SK-N-DZ (cell line): ENCODE measurements around the gene ZKSCAN1. TPM values are rescaled to one million over a fixed set of nuclear protein-coding genes. Genes with fewer than 3 reads are reported as not detected.
"Not testable (repeated sequence)": the region's sequence is repeated elsewhere in the genome, so short reads cannot be mapped to it uniquely, and the experiment has no call there.

Experiments used
- DNase-seq: peaks from one replicate; pipeline ENCODE4 v3.0.0-alpha.2; 2015; ENCODE audit warnings: low spot score
- polyA plus RNA-seq, 2 experiments: library from polyadenylated mRNA; depleted of rRNA; stranded (reverse); fragments of >200 nt; gene quantifications; 2 replicates each; pipeline ENCODE4 v1.2.3, GENCODE V29; 2014

The ZKSCAN1 gene
- polyA plus RNA-seq (2014; cell fraction: cytosol; rRNA removed), result 13.3 and 18.8 TPM in 2 replicates
- 5.9 and 14.8 TPM in 2 replicates for polyA plus RNA-seq (2014; cell fraction: nucleus; rRNA removed)

DNA sequence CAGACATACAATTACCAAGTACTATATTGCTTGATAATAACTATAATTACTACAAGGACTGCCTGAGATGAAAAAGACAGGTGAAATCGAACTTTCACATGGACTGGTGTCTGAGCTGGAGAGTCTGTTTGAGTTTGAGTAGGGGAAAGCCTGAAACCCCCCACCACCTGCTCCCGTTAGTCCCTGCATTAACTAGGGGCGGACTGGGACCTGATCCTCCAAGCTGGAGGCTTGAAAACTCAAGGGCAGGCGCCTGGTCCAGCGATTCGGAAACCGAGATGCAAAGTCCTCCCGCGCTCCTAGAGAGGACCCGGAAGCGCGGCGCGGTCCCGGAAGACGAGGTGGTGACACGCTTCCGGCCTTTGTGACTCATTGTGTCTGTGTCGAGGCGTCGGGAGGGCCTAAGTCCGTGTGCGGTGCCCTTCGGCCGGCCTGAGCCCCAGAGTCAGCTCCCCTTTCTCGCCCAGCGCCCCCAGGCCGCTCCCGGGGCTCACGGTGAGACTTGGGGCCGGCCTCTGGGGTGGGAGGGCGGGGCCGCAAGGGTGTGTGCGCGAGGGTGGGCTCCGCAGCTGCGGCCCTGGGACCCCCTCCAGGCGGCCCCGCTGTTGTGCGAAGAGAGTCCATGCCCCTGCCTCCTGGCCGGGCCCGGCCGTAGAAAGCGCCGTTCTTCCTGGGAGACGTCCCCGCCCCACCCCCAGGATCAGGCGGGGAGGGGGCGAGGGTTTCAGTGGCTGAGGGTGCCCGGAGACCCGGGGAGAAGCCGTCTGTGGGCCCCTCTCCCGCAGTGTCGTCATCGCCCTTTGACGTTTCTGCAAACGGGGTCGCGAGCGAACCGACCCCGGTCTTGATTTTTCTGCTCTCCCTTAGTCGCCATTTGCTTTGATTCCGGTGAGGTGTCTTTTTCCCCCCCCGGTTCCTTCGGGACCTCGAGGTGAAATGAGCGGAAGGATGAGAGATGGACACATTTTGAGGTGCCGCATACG is at the start of gene ZKSCAN1:
Gene ZKSCAN1, plus strand, starts transcription at position 365 of the 983 bp plus-strand sequence. CDS start 7,911 bp downstream, outside the sequence.
- peak; percentile 95 for DNase-seq

DNA sequence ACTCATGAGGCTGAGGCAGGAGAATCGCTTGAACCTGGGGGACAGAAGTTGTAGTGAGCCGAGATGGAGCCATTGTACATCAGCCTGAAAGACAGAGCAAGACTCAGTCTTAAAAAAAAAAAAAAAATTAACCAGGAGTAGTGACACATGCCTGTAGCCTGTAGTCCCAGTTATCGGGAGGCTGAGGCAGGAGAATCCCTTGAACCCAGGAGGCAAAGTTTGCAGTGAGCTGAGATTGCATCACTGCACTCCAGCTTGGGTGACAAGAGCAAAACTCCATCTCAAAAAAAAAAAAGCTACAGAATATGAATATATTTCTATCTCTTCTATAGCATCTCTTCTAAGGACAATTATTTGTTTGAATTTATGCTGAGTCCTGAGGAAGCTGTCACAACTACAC is 46.1 kb upstream of the ZKSCAN1 start:
- no peak for DNase-seq

DNA sequence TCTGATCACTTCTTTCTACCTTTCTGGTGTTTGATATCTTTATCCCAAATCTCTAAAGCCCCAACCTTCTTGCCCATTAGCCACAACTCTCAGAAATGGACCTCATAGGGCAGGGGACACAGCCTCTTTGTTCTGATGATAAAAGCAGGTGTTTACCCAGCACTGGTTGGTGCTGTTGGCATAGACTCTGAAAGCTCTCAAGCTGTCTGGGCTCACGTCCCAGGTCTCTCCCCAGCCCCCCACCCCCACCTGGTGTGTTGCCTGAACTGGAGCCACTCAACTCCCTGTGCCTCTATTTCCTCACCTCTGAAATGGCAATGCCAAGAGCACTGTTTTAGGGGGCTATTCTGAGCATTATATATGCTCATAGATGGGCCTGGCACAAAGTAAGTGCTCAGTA is 45.6 kb upstream of the ZKSCAN1 start:
- not testable (repeated sequence) for DNase-seq

DNA sequence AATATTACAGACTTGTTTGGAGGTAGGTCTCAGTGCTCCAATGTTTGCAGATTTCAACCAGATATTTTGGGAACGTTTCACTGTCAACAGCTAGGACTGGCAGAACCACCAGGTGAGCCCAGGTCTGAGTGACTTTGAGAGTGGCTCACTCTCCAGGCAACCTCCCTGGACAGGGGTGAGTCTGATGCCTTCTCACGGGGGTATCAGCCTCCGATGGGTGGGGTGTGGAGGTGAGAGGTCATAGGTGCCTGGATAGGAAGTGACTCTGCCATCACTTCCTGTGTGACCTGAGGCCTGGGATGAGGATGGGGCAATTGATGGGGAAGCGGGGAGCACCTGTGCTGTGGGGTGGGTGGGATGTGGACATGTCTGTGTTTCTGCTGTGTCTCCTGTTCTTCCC is 44.2 kb upstream of the ZKSCAN1 start:
- no peak for DNase-seq

DNA sequence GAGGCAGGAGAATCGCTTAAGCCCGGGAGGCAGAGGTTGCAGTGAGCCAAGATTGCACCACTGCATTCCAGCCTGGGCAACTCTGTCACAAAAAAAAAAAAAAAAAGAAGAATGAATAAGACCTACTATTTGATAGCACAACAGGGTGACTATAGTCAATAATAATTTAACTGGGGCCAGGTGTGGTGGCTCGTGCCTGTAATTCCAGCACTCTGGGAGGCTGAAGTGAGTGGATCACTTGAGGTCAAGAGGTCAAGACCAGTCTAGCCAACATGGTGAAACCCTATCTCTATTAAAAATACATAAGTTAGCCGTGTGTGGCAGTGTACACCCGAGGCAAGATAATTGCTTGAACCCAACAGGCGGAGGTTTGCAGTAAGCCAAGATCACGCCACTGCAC is 41.6 kb upstream of the ZKSCAN1 start:
- not testable (repeated sequence) for DNase-seq

DNA sequence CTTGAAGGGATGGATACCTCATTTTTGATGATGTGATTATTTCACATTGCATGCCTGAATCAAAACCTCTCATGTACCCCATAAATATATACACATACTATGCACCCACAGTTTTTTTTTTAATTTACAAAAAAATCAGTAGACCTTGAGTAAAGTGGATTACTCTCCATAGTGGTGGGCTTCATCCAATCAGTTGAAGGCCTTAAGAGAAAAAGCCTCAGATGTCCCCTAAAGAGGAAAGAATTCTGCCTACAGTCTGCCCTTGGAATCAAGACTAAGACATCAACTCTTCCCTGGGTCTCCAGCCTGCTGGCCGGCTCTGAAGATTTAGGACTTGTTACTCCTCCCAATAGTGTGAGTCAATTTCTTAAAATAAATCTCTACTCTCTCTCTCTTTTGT is 40.7 kb upstream of the ZKSCAN1 start:
- DNase-seq, result no peak

DNA sequence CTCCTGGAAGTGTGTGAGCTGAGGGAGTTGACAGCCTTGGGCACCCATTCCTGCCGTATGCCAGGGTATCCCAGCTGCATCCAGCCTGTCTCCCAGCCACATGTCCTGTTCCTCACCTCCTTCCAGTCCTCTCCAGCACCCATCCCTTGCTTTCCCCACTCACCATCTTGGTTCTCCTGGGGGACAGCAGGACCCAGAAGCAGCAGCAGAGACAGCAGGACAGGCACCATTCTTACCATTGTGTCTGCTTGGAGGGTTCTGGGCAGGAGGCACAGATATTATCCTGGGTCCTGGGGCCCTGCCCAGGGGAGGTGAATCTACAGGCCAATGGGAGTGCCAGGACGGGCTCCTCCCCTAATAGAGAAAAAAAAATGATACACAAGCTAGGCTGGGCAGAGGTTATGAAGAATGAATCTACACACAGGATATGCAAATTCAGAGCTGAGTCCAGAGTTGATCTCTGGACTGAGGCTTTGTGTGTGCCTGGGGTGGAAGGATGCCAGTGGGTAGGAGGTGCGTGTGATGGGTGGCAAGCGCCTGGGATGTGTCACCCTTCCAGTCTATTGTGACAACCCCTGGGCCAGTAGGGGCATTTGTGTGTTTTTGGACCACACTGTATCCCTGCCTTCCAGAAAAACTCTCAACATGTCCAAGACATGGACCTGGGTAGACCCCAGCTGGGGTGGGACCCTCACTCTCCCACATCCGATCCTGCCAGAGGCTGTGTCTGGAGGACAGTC is 39.4 kb upstream of the ZKSCAN1 start, which contains the start of gene AZGP1:
Gene AZGP1, minus strand, starts transcription at position 250 of the 740 bp plus-strand sequence. Its CDS starts 11 bp downstream, at position 239.
- no peak for DNase-seq

DNA sequence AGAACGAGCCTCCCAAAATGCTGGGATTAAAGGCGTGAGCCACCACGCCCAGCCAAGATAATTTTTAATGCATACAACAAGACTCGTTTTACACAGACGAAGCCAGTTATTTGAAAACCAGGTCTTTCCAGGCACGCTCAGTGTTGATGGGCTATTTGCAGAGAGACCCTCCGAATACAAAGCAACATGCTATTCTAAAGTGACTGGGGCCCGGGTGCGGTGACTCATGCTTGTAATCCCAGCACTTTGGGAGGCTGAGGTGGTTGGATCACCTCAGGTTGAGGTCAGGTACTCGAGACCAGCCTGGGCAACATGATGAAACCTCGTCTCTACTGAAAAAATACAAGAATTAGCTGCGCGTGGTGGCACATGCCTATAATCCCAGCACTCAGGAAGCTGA is 38.8 kb upstream of the ZKSCAN1 start:
- DNase-seq, result no peak

DNA sequence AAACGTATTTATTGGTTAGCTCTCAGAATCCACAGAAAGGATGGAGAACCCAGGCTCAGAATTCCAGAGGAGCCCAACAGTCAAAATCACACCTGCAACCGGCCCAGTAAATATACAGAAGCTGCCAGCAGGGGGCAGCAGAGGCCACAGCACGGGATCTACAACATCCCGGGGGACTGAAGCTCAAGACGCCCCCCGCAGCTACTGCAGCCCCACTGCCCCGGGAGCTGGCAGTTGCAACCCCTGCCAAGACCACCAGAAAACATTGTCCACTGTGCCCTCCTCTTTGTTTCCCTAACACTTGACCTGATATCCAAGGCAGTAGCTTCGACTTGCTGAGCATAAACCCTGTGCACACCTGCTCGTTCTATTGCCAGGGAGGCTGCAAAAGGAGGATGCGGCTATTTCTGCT is 35.6 kb upstream of the ZKSCAN1 start:
- DNase-seq, result peak; percentile 32

DNA sequence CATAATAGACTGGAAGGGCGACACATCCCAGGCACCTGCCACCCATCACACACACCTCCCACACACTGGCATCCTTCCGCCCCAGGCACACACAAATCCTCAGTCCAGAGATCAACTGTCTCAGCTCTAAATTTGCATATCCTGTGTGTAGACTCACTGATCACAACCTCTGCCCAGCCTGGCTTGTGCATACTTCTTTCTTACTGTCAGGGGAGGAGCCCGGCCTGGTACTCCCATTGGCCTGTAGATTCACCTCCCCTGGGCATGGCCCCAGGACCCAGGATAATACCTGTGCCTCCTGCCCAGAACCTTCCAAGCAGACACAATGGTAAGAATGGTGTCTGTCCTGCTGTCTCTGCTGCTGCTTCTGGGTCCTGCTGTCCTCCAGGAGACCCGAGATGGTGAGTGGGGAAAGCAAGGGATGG is 34.9 kb upstream of the ZKSCAN1 start:
- DNase-seq, result not testable (repeated sequence)

DNA sequence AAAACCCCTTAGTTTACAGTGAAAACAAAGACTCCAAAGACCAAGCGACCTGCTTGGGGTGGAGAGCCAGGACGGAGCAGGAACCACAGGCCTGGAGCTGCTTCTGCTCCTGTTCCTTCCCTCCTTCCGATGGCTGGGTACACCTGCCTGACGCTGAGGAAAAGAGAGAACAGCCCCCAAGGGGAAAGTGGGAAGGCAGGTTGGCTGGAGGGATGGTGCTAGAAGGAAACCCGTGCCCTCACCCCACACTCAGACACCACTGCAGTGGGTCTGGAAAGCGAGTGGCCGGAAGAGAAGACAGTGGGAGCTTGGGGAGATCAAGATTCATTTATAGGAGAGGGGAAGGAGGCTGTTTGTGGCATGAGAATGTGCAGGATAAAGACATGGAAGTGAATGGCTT is 34.3 kb upstream of the ZKSCAN1 start:
- DNase-seq, result not testable (repeated sequence)

DNA sequence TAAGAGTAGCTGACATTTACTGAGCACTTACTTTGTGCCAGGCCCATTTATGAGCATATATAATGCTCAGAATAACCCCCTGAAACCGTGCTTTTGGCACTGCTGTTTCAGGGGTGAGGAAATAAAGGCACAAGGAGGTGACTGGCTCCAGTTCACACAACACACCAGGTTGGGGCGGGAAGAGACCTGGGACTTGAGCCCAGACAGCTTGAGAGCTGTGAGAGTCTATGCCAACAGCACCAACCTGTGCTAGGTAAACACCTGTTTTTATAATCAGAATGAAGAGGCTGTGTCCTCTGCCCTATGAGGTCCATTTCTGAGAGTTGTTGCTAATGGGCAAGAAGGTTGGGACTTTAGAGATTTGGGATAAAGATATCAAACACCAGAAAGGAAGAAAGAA is 30.8 kb upstream of the ZKSCAN1 start:
- no peak for DNase-seq

DNA sequence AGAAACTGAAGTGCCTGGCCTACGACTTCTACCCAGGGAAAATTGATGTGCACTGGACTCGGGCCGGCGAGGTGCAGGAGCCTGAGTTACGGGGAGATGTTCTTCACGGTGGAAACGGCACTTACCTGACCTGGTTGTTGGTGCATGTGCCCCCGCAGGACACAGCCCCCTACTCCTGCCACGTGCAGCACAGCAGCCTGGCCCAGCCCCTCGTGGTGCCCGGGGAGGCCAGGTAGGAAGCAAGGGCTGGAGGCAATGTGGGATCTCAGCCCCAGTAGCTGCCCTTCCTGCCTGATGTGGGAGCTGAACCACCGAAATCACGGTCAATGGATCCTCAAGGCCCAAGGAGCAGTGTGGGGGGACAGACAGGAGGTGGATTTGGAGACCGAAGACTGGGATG is 28.1 kb upstream of the ZKSCAN1 start:
- DNase-seq, result not testable (repeated sequence)

DNA sequence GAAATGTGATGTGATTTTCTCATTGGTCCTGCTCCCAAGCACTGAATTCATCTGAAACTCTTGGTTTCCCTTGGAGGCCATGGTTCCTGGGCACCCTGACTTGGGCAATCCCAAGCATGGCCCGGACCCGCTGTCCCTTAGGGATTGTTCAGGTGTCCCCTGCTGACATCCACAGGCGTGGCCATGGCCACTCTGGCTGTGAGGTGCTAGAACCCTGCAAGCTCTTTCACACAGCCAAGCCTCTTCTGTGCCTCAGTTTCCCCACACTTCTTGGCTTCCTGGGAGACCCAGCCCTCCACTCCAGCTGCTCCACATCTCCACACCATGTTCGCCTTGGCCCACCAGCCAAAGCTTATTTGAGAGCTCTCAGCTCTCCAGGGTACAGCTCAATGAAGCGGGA is 27.6 kb upstream of the ZKSCAN1 start:
- DNase-seq, result no peak

DNA sequence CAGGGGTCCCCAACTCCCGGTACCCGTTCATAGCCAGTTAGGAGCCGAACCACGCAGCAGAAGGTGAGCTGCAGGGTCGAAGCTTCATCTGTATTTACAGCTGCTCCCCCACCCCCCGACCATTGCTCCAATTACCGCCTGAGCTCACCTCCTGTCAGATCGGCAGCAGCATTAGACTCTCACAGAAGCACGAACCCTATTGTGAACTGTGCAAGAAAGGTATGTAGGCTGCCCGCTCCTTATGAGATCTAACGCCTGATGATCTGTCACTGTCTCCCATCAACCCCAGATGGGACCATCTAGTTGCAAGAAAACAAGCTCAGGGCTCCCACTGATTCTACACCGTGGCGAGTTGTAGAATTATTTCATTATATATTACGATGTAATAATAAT is 24.9 kb upstream of the ZKSCAN1 start:
- DNase-seq, result peak; percentile 22

DNA sequence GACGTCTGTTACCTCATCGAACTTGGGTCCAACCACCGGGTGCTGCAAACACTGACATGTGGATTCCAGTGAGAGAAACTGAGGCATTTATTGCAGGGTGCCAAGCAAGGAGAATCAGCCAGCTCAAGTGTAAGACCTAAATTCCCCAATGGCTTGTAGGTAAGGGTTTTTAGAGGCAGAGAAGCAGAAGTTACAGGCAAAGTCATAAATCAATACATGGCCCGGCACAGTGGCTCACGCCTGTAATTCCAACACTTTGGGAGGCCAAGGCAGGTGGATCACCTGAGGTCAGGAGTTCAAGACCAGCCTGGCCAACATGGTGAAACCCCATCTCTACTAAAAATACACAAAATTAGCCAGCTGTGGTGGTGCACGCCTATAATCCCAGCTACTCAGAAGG is 23.9 kb upstream of the ZKSCAN1 start:
- not testable (repeated sequence) for DNase-seq

DNA sequence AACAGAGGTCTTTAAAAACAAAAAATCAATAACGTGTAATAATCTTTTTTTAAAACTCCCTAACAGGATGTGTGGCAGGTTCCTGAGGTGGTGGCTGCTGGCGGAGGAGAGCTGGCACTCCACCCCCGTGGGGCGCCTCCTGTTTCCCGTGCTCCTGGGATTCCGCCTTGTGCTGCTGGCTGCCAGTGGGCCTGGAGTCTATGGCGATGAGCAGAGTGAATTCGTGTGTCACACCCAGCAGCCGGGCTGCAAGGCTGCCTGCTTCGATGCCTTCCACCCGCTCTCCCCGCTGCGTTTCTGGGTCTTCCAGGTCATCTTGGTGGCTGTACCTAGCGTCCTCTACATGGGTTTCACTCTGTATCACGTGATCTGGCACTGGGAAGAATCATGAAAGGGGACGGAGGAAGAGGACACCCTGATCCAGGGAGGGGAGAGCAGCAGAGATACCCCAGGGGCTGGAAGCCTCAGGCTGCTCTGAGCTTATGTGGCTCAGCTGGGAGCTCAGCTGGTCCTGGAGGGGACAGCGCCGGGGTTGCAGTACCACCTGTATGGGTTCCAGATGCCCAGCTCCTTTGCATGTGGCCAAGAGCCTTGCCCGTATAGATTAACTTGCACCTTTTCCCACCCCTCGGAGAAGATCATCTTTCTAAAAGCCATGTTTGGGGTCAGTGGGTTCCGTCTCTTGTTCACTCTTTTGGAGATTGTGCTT is 22.9 kb upstream of the ZKSCAN1 start:
- DNase-seq, result no peak

DNA sequence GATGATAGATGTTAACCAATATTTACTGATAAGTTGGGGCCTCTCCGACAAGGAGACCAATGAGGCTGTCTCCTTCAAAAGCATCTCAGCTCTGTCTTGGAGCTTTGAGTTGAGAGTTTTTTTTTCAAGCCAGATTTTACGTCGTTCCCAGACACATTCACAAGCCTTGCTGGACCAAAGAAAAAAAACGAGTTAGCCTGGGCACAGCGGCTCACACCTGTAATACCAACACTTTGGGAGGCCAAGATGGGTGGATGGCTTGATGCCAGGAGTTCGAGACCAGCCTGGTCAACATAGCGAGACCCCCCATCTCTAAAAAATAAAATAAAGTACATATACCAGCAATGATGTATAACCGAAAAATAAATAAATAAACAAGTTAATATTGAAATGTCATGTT is 20.6 kb upstream of the ZKSCAN1 start:
- DNase-seq, result no peak

DNA sequence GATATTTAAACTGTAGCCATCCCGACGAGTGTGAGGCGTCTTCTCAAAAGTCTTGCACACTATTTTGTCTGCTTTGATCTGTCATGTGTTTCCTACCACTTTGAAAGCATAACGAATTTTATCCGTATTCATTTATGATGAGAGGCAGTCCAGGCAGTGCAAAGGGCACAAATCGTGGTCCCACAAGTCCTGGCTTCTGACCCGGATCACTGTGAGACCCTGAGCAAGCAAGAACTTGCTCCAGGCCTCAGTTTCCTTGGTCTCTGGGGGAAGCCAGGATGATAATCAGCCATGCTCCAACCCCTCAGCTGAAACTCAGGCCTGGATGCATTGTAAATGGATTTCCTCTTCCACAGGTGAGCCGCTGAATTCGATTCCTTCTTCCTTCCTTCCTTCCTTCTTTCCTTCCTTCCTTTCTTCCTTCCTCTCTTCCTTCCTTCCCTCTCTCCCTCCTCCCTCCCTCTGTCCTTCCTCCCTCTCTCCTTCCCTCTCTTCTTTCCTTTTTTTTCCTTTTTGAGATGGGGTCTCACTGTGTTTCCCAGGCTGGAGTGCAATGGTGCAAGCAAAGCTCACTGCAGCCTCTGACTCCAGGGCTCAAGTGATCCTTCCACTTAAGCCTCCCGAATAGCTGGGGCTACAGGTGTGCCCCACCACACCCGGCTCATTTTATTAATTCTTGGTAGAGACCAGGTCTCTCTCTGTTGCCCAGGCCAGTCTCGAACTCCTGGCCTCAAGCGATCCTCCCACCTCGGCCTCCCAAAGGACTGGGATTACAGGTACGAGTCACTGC is 18.4 kb upstream of the ZKSCAN1 start:
- DNase-seq, result no peak

DNA sequence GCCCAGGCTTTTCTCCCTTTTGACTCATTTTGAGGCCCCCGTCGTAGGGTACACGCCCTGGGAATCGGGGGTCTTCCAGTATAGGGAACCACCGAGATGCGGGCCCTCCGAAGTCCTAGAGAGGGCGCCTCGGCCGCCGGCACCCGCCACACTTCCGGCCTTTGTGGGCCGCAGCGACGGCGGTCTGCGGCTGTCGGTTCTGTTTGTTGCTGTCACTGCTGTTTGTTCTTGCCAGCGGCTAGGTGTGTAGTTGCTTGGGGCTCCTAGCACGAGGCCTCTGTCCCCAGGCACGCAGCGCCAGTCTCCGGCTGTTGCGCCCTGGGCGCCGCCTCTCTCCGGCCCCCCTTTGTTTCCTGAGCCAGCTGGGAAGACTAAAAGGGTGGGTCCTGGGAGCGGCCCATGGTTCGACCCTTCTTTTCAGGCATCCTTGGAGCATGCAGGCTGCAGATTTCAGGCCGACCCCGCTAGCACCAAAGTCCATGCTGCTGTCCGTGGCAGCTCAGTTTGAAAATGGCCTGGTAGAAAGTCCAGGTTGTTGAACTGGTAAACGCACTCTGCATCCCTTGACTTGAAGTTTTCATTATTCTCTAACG is 17.8 kb upstream of the ZKSCAN1 start:
- peak; percentile 26 for DNase-seq
